NCI-H2196 (cell line): ENCODE data around the gene CACNA1C.

Source experiments
- DNase-seq: peaks from one replicate; lab custom pipeline; 2025; ENCODE audit not compliant: unreplicated experiment; lab: John Stamatoyannopoulos, UW

Gene CACNA1C

GRCh38 chr12:2493086-2493485 is 440.3 kb downstream of the CACNA1C start:
- DNase-seq, result no peak

DNA sequence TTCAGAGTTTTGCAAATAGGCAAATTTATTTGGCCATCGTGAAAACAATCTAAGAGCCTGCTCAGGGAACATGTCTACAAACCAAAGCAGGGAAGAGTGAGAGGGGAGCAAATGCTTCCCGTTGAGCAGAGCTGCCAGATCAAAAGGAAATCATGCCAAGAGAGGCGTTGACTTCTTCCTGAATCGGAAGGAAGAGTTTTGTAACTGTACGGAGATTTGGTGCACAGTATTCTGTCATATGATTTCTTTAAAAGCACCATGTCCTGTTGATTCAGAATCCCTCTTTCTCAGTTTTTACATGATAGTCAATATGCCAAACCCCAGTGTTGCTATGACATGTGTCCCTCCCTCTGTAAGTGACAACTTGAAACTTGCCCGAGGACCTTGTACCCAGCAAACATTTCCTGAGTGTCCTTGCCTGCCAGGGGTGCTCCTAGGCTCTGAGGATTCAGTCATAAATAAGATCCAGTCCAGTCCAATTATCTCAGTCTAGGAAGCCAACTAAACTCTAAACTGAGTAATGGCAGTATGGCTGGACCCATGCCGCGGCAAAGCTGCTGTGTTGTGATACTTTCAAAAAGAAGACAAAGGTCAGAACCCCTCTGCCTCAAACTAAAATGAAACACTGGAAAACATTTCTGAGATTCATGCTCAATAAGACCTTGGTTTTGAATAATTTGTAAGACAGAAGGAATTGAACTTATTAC is 441.9 kb downstream of the CACNA1C start:
- DNase-seq, result no peak

GRCh38 chr12:2495417-2496112 is 442.8 kb downstream of the CACNA1C start:
- DNase-seq, result no peak

- no peak for DNase-seq
Measured at GRCh38 chr12:2498964-2499500, 446.2 kb downstream of the CACNA1C start.

GRCh38 chr12:2501464-2502191 is 448.8 kb downstream of the CACNA1C start:
- no peak for DNase-seq

- DNase-seq, result no peak
Measured at GRCh38 chr12:2503036-2503435, 450.2 kb downstream of the CACNA1C start.

DNA sequence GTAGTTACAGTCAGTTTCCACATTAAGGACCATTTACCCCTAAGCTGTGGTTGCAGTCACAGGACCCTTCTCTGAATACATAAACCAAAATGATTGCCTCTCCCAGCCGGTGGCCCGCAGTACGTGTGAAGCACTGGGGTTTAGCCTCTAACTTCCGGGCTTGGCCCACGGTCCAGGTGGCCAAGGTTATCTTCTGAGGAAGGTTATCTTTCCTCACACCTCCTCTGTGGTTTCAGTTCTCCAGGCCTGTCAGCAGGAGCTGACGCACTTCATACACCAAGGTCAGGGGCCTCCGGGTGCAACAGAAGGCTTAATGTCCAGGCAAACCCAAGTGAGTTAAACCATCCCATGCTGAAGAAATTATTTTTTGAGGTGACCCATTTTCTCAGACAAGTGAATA is 451.0 kb downstream of the CACNA1C start:
- no peak for DNase-seq

GRCh38 chr12:2504577-2504976 is 451.8 kb downstream of the CACNA1C start:
- no peak for DNase-seq

DNA sequence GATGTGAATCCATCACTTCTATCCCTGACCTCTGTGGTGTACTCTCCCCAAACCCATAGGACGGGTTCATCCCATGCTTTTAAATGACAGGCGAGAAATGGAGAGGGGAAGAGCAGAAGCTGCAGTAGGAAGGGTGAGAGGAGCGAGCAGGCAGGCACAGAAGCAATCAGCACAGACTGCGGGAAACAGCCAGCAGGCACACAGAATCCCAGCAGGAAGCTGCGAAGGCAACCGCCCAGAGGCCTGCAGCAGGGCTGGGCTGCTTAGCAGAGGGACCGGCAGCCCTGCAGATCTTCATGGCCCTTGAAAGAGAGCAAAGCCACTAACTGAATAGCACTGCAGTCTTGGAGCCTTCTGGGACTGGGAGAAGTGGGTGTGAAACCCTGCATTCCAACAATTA is 455.0 kb downstream of the CACNA1C start:
- no peak for DNase-seq

GRCh38 chr12:2509137-2509536 is 456.4 kb downstream of the CACNA1C start:
- DNase-seq, result no peak

DNA sequence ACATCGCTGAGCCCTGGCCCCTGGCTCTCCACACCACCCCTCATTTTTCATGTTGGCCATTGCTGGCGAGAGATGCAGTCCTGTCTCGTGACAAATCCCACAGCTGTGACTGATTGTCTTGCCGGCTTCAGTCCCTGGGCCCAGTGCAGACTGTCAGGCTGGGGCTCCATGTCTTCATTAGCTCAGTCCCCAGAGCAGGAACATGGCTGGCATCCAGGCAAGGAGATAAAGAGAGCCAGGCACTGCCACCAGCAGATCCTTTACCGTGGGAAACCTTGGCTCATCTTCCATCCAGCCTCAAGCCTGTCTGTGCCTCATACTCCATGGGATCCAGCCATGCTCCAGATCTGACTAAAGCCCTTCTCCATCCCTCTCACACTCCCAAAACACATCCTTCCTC is 457.3 kb downstream of the CACNA1C start:
- DNase-seq, result no peak

DNA sequence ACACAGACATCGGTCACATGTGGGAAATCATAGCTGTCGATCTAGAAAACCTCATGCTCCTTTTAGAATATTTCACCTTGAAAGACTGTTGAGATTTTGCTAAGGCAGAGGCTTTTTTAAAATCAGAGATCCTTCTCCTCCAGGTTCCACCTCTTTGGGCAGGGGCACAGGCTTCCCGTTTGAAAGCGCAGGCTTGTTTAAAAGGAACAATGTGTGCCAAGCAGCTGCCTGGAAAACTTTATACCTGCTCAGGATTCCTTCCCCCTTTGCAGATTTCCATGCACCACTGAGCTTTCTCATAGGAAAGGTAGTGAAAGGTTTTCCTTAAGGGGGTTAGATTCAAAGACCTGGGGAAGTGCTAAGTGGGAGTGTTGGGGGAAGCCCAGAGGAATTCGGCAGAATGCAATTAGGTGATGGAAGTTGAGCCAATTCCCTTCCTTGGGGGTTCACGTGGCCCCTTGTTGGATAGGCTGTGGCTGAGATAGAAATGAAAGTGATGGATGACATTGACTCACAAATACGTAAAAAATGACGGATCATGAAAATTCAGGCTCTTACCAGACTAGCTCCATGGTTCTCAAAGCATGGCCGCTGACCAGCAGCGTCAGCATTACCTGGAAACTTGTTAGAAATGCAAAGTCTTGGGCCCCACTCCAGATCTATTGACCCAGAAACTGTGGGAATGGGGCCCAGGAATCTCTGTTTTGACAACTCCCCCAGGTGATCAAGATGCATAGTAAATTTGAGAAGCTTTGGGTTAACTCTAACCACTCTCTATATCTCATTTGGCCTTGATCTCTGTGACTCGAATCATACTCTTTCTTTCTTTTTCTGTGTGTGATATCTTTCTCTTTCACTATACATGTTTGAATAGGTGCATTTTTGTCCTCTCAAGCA is 460.6 kb downstream of the CACNA1C start:
- DNase-seq, result no peak

DNA sequence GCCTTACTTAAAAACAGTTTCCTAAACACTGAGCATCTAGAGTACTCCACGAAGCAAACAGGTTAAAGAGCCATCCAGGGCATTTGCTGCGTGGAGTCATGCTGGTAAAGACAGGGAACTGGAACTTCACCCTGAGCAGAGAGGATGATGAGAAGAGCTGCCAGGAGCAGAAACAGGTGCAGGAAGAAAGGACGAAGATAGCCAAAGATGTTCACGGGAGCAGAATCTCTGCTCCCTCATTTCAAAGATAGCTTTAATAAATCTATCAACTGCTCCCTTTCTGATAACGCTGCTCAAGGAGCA is 461.2 kb downstream of the CACNA1C start:
- DNase-seq, result no peak

GRCh38 chr12:2520722-2521246 is 468.0 kb downstream of the CACNA1C start:
- no peak for DNase-seq

- DNase-seq, result no peak
Measured at GRCh38 chr12:2523317-2523716, 470.5 kb downstream of the CACNA1C start.

- no peak for DNase-seq
Measured at GRCh38 chr12:2523844-2524243, 471.1 kb downstream of the CACNA1C start.

- no peak for DNase-seq
Measured at GRCh38 chr12:2526371-2526770, 473.6 kb downstream of the CACNA1C start.

GRCh38 chr12:2528001-2528400 is 475.2 kb downstream of the CACNA1C start:
- DNase-seq, result no peak

DNA sequence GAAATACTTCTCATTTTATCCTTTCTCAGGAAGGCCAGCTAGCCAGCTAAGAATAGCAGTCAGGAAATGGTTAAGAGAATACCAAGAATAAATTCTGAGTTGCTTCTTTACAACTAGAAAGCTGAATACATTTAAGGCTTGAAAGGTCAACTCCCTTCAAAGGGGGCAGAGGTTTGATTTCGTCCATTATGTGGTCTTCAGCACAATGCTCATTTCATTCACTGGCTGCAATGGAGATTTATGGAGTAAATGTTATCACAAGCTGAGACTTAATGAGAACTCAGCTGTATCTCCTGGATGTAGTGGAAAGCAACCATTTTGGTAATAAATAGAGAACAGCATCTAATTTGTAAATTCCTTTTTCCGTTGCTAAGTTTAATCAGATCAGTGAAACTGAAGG is 477.0 kb downstream of the CACNA1C start:
- no peak for DNase-seq

DNA sequence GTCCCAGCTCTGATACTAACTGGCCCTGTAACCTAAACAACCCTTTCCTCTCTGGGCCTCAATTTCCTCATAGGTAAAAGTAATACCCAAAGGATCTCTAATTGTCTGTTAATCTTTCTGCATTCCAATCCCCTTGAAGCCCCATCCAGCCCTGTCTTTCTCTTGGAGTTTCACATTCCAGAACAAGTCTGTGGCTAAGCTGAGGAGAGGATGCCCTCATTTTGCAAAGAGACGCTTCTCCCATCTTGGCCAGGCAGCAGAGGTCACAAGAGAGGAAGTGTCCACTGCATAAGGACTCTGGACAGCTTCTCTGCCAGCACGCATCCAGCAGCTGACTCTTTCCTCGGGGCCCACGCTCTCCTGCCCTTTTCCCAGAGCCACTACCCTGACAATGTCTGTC is 478.6 kb downstream of the CACNA1C start:
- no peak for DNase-seq

DNA sequence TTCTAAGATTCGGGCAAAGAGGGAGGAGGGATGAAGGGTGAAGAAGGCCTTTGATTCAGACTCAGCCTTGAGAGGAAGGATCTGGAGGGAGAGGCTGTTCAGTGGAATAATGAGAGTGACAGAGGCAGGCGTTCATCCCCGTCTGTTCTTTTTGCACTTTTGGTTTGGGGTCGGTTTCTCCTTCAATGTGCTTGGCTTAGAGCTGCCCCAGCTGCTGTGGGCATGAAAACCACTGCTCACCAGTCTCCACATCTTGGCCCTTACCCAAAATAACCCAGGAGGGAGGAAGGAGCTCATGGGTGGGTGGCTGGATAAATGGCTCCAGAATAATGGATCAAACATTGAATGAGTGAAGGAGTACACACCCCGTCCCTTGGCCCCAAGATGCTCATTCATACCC is 480.2 kb downstream of the CACNA1C start:
- DNase-seq, result no peak
